GM10847 (cell line): ENCODE measurements around the gene AIRE.

Experiments used
- POLR2A ChIP-seq: IDR thresholded peaks from 2 replicates; pipeline ENCODE4 v1.6.1; 2011; ENCODE audit not compliant: insufficient read length; ENCODE audit errors: extremely low read depth

AIRE gene

DNA sequence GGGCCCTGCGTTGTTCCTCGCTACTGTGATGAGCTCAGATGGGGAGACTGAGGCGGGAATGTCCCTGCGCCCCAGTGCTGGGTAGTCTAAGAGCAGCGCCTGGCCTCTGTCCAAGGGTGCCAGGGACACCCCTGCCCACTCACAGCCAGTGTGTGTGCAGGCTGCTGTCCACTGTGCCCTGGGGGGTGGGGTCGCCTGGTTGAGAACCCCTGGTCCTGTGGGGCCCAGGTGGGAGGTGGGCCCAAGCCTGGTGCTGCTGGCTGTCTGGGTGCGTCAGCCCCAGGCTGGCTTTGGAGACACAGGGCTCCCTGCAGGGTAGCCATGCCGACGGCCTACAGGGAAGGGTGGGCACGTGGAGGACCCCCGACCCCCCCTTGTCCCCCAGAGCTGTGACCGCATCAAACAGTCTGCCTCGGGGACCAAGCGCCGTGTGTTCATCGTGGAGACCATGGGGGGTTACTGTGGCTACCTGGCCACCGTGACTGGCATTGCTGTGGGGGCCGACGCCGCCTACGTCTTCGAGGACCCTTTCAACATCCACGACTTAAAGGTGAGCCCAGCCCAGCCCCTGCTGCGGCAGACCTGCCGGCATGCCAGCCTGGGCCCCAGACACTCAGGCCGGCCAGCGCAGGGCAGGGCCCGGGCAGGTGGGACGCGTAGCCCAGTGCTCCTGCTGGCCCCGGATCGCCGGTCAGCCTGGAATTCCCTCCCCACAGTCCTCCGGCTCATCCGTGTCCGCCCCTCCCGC, 38.6 kb downstream of the AIRE start:
- no peak for TF ChIP-seq POLR2A

DNA sequence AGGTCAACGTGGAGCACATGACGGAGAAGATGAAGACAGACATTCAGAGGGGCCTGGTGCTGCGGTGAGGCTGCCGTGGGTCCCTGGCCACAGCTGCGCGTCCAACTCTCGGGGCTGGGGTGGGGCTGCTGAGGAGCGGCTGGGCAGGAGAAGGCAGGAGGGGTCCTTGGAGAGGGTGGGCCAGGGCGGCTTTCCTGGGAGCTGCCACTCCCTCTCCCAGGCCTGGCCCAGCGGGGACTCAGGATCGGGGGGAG, 39.1 kb downstream of the AIRE start:
- no peak for TF ChIP-seq POLR2A

DNA sequence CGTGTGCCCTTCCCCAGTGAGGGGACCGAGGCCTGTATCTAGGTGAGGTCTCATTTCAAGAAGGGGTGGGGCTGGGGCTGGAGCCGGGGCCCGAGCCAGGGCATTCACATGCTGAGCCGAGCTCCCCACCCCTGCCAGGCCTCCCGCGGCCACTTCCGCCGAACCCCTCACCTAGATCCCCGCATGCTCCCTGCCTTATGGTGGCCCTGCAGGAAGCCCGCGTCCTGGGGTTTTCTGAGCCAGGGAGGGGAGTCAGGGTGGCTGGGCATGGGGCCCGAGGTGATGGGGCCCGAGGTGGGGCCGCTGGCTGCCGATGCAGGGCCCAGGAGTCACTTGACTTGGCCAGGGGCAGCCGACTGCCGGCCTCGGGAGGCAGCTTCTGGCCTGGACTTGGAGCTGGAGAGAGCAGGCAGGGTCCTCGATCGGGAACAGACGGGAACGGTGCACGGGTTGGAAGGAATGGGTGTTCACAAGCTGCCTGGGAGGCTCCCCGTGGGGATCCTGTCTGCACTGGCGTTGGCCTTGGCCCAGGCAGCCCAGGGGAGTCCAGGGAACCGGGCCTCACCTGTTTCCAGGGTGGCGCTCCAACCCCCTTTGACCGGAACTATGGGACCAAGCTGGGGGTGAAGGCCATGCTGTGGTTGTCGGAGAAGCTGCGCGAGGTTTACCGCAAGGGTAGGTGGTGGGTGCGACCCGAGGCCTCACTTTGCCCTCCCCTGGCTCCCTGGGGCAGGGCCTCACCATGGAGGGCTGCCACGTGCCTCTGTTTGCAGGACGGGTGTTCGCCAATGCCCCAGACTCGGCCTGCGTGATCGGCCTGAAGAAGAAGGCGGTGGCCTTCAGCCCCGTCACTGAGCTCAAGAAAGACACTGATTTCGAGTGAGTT, 40.0 kb downstream of the AIRE start:
- no peak for TF ChIP-seq POLR2A

DNA sequence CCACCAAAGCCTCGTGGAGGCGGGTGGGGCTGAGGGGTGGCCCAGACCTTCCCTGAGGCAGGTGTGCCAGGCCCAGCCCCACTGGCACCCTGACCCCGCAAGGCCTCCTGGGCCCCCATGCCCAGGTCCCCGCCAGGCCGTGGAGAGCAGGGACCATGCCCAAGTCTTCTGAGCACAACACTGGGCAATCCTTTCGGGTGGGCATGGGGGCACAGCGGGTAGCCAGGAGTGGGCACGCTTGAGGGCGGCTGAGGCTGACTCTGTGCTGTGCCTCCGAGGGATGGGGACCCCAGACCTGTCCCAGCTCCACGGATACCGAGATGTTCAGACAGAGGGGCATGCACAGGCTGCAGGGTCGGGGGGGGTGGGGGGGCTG, 40.6 kb downstream of the AIRE start:
- no peak for TF ChIP-seq POLR2A

DNA sequence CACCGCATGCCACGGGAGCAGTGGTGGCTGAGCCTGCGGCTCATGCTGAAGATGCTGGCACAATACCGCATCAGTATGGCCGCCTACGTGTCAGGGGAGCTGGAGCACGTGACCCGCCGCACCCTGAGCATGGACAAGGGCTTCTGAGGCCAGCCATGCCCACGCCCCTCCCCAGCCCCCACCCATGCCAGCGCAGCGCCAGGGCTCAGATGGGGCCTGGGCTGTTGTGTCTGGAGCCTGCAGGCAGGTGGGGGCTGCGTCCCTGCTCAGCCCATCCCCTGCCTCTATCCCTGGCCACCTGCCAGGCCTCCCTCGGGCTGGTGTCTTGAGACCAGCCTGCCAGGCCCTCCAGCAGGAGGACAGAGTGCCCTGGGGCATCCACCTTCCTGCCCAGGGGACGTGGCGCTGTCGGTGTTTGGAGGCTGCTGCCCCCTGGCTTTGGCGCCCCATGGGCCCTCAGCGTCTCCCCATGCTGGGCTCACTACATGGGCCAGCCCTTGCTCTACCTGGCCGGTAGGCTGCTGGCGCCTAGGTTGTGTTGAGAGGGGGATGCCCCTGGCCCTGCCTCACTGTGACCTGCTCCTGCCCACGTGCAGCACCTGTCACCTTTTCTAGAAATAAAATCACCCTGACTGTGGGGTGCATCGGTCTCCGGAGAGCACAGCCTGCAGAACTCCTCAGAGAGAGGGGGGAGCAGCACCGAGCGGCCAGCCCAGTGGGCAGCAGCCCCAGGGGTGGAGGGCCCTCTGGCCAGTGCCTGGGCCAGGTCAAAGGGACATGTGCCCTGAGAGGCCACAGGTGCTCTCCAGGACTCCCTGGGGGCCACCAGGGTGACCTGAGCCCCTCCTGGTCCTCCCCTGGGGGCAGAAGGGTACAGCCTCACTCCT, 41.3 kb downstream of the AIRE start:
- no peak for TF ChIP-seq POLR2A

DNA sequence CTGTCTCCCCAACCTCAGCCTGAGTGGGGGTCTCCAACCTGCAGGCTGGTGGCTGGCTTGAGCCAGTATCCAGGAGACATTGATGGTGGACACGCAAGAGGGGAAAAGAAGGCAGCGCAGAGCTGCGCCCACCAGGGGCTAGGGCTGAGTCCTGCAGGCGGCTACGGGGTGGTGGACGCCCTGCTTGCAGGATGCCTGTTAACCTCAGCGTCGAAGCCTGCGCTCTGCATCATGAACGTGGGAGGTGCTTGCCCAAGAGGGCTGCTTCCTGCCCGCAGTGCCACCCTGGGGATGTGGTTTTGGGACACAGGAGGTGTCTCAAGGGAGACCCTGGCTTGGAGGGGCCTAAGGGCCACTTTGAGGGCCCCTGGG, 41.9 kb downstream of the AIRE start:
- TF ChIP-seq POLR2A = no peak

DNA sequence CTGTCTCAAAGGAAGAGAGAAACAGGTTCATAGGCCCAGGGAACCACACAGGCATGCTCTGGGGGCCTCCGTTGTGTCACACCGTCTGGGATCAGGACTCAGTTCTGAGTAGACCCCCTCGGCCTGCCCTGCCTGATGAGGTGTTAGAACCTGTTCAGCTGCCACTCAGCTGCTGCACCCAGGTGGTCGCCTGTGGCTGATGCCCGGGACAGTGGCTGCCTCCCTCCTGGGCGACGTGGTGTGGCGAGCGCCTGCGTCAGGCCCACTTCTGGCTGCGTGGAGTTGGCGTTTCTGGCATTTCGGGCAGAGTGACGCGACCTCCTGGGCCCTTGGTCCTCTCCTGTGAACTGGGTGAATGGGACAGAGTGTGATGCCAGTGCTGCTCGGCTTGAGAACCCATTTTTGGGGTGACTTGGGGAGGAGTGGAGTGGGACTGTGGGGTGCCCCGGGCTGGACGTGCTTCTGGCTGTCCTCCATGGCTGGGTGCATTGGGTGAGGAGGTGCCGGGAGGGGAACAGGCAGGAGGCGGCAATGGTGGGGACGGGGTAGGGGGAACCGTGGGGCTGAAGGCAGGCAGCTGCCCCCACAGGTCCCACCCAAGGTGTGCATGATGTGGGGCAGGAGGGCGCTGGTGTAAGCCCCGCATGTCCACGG, 42.7 kb downstream of the AIRE start:
- TF ChIP-seq POLR2A = no peak

DNA sequence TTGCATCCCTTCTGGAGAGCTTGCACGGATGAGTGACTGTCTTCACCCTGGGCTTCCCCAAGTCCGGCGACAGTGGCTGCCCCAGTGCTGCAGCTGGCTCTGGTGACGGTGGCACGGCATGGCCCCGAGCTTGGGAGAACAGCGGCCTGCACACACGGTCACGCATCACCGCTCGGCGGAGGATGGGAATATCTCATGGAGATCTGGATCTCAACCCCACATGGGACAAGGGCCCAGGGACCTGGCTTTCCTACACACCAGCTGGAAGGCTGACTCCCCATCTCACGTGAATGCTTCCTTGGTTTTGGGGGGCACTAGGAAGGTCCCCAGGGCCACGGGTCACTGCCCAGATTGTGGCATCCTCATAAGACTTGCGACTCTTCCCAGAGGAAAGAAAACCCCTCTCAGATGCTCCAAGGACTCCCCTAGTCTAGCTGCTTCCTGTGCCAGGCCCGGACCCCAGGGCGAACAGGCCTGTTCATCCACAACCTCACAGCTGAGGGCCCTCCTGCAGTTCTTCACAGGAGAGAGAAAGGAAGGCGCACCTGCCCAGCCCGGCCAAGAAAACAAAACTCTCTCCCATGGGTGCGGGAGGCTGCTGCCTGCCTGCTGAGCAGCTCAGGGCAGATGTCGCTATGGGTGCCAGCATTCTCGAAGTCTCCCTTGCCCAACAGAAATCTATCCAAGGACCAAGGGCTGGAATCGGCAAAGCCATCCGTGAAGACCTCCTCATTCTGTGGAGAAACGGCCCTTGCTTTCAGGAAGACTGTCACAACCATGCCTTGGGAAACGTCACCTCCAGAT, 43.6 kb downstream of the AIRE start:
- TF ChIP-seq POLR2A = peak; percentile 7

DNA sequence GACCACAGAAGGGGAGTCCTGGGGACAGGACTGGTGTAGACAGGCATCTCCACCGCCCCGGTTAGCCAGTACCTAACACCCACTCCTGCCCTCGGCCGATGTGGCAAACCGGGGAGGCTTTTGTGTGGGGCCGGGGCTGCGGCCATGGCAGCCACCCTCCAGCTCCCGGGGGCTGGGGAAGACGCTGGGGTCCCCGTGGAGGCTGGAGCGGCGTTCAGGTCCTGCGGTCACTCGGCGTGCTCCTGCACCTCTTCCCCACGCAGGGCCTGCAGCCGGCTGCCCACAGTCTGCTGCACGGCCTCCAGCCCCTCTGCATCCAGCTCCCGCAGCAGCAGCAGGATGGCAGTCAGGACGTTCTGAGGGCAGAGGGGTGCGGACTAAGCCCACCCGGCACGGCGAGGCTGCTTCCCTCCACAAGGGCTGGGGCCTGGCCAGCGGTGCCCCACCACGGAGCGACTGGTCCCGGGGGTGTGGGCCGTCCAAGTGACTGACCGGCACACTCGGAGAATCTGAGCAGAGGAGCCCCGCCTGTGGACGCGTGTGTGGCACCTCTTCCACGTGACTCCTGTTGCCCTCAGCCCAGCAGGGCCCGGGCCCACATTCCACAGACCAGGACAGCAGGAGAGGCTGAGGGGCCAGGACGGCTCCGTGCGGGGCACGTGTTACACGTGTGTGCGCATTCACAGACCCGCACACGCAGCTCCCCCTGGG, 44.5 kb downstream of the AIRE start:
- no peak for TF ChIP-seq POLR2A

DNA sequence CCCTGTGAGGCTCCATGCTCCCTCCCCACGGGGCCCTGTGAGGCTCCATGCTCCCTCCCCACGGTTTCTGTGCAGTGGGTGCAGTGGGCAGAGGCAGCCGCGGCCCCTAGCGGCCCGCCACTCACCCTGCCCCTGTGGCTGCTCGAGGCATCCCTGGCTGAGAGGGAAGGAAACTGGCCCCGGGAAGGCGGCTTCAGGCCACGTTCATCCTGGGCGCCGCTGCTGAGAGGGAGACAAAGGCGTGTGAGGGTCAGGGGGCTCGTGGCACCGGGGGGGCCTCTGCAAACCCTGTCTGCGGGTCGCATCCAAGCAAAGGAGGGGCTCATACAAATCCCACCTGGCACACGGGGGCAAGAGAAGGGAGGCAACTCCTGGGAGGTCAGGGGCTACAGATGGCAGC, 45.0 kb downstream of the AIRE start:
- no peak for TF ChIP-seq POLR2A

DNA sequence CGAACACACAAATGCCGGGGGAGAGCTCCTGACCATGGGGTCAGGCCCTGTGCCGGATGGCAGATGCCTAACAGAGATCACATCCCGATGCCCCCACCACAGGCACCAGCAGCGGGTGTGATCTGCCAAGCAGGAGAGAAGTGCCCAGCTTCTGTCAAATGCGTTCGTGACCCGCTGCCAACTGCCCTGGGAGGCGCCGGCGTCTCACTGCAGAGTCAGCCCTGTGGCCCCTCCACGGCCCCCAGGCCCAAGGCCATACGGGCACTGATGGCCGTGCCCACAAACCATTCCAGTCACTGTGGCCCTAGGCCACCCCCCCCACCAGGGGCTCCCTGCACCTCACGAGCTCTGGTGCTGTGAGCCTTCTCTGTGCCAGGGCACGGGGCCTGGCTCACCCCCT, 45.5 kb downstream of the AIRE start:
- no peak for TF ChIP-seq POLR2A

DNA sequence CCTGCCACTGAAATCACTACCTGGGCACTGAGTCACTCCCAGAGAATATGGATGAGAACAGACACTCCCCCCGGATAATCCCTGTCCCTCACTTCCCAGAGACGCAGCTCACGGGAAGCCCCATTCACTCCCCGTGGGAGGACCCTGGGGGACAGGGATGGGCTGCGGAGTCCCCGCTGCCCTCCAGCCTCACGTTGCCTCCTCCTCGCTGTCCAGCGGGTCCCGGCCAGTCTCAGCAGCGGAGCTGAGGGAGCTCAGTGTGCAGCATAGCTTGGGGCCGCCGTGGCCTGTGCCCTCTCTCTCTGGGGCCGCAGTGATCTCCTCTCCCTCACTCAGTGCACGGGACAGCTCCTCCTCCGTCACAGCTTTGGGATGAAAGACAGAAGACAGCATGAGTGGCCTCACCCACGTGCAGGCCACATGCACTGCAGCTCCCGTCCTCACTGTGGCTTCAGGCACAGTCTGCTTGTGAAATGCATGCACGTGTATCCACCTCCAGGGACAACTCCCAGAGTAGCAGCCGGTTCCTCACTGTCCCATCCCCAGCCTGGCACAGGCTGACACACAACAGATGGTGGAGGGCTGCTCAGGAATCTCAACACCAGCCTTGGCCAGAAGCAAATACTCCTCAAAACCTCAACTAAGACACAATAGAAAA, 46.1 kb downstream of the AIRE start:
- TF ChIP-seq POLR2A = no peak

DNA sequence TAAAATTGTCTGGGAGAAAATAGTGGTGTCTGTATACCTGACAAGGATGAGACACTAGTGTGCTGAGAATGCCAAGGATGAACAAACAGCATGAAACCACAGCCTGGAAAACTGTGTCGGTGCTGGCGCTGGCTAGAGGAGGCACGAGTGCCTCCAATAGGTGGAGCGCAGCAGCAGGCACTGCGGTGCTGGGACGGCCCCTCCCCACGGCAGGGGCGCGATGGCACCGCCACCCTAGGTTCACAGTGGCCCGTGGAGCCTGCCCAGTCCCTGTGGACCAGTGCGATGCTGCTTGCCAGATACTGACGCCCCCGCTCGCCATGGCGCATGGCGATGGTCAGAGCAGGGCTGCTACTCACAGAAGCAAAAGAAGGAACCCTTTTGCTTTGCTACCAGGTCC, 46.7 kb downstream of the AIRE start:
- TF ChIP-seq POLR2A = no peak
